ENCODE results near the gene DAB2.

GRCh38 chr5:39353717-39354399 lies 70.9 kb downstream of the DAB2 start:
- no peak for TF ChIP-seq EZH2 (IDR thresholded peaks at IDR 0.05; ENCODE audit: borderline replicate concordance, low read length)
- TF ChIP-seq, protein P1, sequence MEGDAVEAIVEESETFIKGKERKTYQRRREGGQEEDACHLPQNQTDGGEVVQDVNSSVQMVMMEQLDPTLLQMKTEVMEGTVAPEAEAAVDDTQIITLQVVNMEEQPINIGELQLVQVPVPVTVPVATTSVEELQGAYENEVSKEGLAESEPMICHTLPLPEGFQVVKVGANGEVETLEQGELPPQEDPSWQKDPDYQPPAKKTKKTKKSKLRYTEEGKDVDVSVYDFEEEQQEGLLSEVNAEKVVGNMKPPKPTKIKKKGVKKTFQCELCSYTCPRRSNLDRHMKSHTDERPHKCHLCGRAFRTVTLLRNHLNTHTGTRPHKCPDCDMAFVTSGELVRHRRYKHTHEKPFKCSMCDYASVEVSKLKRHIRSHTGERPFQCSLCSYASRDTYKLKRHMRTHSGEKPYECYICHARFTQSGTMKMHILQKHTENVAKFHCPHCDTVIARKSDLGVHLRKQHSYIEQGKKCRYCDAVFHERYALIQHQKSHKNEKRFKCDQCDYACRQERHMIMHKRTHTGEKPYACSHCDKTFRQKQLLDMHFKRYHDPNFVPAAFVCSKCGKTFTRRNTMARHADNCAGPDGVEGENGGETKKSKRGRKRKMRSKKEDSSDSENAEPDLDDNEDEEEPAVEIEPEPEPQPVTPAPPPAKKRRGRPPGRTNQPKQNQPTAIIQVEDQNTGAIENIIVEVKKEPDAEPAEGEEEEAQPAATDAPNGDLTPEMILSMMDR (IDR thresholded peaks at IDR 0.05; ENCODE audit: low read length), result no peak
